Measurements from ENCODE around the gene C17orf114.

GRCh38 chr17:4808378-4808767, 6.2 kb upstream of the C17orf114 start:
- TF ChIP-seq EZH2 (IDR thresholded peaks at IDR 0.05; ENCODE audit: insufficient read depth, low read length): no peak
- no peak for TF ChIP-seq CTCF (IDR thresholded peaks at IDR 0.05; ENCODE audit: insufficient read depth, low read depth, low read length)

All from astrocyte (in vitro differentiated cells and primary cell).